ENCODE measurements around the gene GNAT2.

GNAT2 gene

GRCh38 chr1:109642626-109643025 is 23.2 kb upstream of the GNAT2 start:
- DNase-seq (ENCODE audit: low read depth in 4 of 4, low spot score in 1 of 4): no peak

GRCh38 chr1:109641861-109642260 is 22.4 kb upstream of the GNAT2 start:
- no peak for DNase-seq (ENCODE audit: low read depth in 4 of 4, low spot score in 1 of 4)

- DNase-seq (ENCODE audit: low read depth in 4 of 4, low spot score in 1 of 4): no peak
These were observed 21.8 kb upstream of the GNAT2 start for GRCh38 chr1:109641078-109641740.

- peak; percentile 84 to 96 (median 86) for DNase-seq (ENCODE audit: low read depth in 4 of 4, low spot score in 1 of 4)
These were observed 21.0 kb upstream of the GNAT2 start for GRCh38 chr1:109640285-109640865.

- no peak for DNase-seq (ENCODE audit: low read depth in 4 of 4, low spot score in 1 of 4)
These were observed 20.4 kb upstream of the GNAT2 start for GRCh38 chr1:109639841-109640184.

GRCh38 chr1:109639063-109639840 is 19.8 kb upstream of the GNAT2 start:
- no peak for DNase-seq (ENCODE audit: low read depth in 4 of 4, low spot score in 1 of 4)

- DNase-seq (ENCODE audit: low read depth in 4 of 4, low spot score in 1 of 4): no peak
These were observed 18.0 kb upstream of the GNAT2 start for GRCh38 chr1:109637446-109637845.

GRCh38 chr1:109636201-109636952 is 17.0 kb upstream of the GNAT2 start:
- no peak for DNase-seq (ENCODE audit: low read depth in 4 of 4, low spot score in 1 of 4)

GRCh38 chr1:109635862-109636200 is 16.4 kb upstream of the GNAT2 start:
- no peak for DNase-seq (ENCODE audit: low read depth in 4 of 4, low spot score in 1 of 4)

- DNase-seq (ENCODE audit: low read depth in 4 of 4, low spot score in 1 of 4): no peak
These were observed 15.6 kb upstream of the GNAT2 start for GRCh38 chr1:109634771-109635750.

- no peak for DNase-seq (ENCODE audit: low read depth in 4 of 4, low spot score in 1 of 4)
These were observed 14.9 kb upstream of the GNAT2 start for GRCh38 chr1:109634292-109634691.

- no peak for DNase-seq (ENCODE audit: low read depth in 4 of 4, low spot score in 1 of 4)
These were observed 13.4 kb upstream of the GNAT2 start for GRCh38 chr1:109632671-109633346.

GRCh38 chr1:109631513-109632505 is 12.4 kb upstream of the GNAT2 start:
- no peak for DNase-seq (ENCODE audit: low read depth in 4 of 4, low spot score in 1 of 4)

GRCh38 chr1:109630898-109631512 is 11.6 kb upstream of the GNAT2 start:
- no peak for DNase-seq (ENCODE audit: low read depth in 4 of 4, low spot score in 1 of 4)

- DNase-seq (ENCODE audit: low read depth in 4 of 4, low spot score in 1 of 4): peak in 1 of 4 experiments; percentile 26
These were observed 10.9 kb upstream of the GNAT2 start for GRCh38 chr1:109630081-109630897.

GRCh38 chr1:109629372-109630030 is 10.1 kb upstream of the GNAT2 start:
- no peak for DNase-seq (ENCODE audit: low read depth in 4 of 4, low spot score in 1 of 4)
